Neuronal stem cell (in vitro differentiated cells): Measurements from ENCODE around the gene TMEM45A.

ENCODE experiments used
- DNase-seq: peaks from one replicate; pipeline ENCODE4 v3.0.0-alpha.2; 2013; ENCODE audit warnings: low spot score
- H2AFZ ChIP-seq: one replicate; pipeline ENCODE4 v1.6.1; 2013; ENCODE audit warnings: mild to moderate bottlenecking, low read length, inconsistent platforms
- H2AK5ac ChIP-seq: 2 replicates; pipeline ENCODE4 v1.6.1; 2013; ENCODE audit warnings: low read depth, mild to moderate bottlenecking, inconsistent platforms, low read length, moderate library complexity, mixed read lengths
- H2BK120ac ChIP-seq: 2 replicates; pipeline ENCODE4 v1.6.1; 2013; ENCODE audit warnings: low read depth, mild to moderate bottlenecking, inconsistent platforms, low read length, moderate library complexity, mixed read lengths
- H2BK12ac ChIP-seq: one replicate; pipeline ENCODE4 v1.6.1; 2013; ENCODE audit warnings: low read length, inconsistent platforms
- H2BK15ac ChIP-seq: 2 replicates; pipeline ENCODE4 v1.6.1; 2013; ENCODE audit warnings: mild to moderate bottlenecking, low read length, inconsistent platforms, mixed read lengths
- H2BK5ac ChIP-seq: one replicate; pipeline ENCODE4 v1.6.1; 2013; ENCODE audit warnings: inconsistent platforms, mild to moderate bottlenecking, low read length, moderate library complexity
- H3K14ac ChIP-seq: one replicate; pipeline ENCODE4 v1.6.1; 2013; ENCODE audit warnings: low read length, inconsistent platforms
- H3K18ac ChIP-seq: 2 replicates; pipeline ENCODE4 v1.6.1; 2013; ENCODE audit warnings: low read length, inconsistent platforms
- H3K23ac ChIP-seq: 2 replicates; pipeline ENCODE4 v1.6.1; 2013; ENCODE audit warnings: low read depth, mild to moderate bottlenecking, mixed read lengths, low read length, inconsistent platforms; ENCODE audit not compliant: poor library complexity
- H3K27ac ChIP-seq: replicated peaks from 3 replicates; pipeline ENCODE4 v1.5.1; 2013; ENCODE audit warnings: low read length, inconsistent platforms
- H3K27me3 ChIP-seq, 3 experiments: 2 replicates each; pipeline ENCODE4 v1.6.1; 2013; ENCODE audit warnings: low read length in 3 of 3, mild to moderate bottlenecking in 2 of 3, inconsistent platforms in 1 of 3, low read depth in 1 of 3, mixed read lengths in 1 of 3, moderate library complexity in 1 of 3; ENCODE audit not compliant: control insufficient read depth in 3 of 3, insufficient read depth in 3 of 3
- H3K36me3 ChIP-seq, 2 donors: replicated peaks in 1 of 2; 2 replicates each; pipeline ENCODE4 v1.6.1; 2013; ENCODE audit warnings: low read length in 2 of 2; ENCODE audit not compliant: control insufficient read depth in 2 of 2, insufficient read depth in 2 of 2
- H3K4ac ChIP-seq: 2 replicates; pipeline ENCODE4 v1.6.1; 2013; ENCODE audit warnings: inconsistent platforms, mild to moderate bottlenecking, low read length, moderate library complexity
- H3K4me1 ChIP-seq, 2 donors: 1 replicate in 1 of 2; 2 replicates in 1 of 2; pipeline ENCODE4 v1.6.1; 2013; ENCODE audit warnings: low read length in 2 of 2, low read depth in 1 of 2; ENCODE audit not compliant: control insufficient read depth in 2 of 2, insufficient read depth in 1 of 2
- H3K4me2 ChIP-seq: one replicate; pipeline ENCODE4 v1.6.1; 2013; ENCODE audit warnings: mild to moderate bottlenecking, low read length, inconsistent platforms; ENCODE audit not compliant: insufficient read depth, poor library complexity, severe bottlenecking
- H3K4me3 ChIP-seq, 2 donors: 2 replicates each; pipeline ENCODE4 v1.5.1; 2013; ENCODE audit warnings: low read length in 2 of 2, mild to moderate bottlenecking in 2 of 2, inconsistent platforms in 1 of 2, moderate library complexity in 1 of 2
- H3K79me1 ChIP-seq: one replicate; pipeline ENCODE4 v1.6.1; 2013; ENCODE audit warnings: low read depth, mild to moderate bottlenecking, inconsistent platforms, low read length, moderate library complexity
- H3K9ac ChIP-seq: one replicate; pipeline ENCODE4 v1.6.1; 2013; ENCODE audit warnings: mild to moderate bottlenecking, low read depth, low read length, inconsistent platforms; ENCODE audit not compliant: poor library complexity
- H3K9me3 ChIP-seq, 2 donors: replicated peaks in 1 of 2; 2 replicates each; pipeline versions ENCODE3 to v1.6.1; 2013; ENCODE audit warnings: low read length in 2 of 2, mild to moderate bottlenecking in 2 of 2, inconsistent platforms in 1 of 2, low read depth in 1 of 2, mixed read lengths in 1 of 2, moderate library complexity in 1 of 2; ENCODE audit not compliant: control insufficient read depth in 2 of 2, insufficient read depth in 1 of 2
- H4K8ac ChIP-seq: one replicate; pipeline ENCODE4 v1.6.1; 2013; ENCODE audit warnings: low read depth, mild to moderate bottlenecking, inconsistent platforms, low read length, moderate library complexity
- H4K91ac ChIP-seq: one replicate; pipeline ENCODE4 v1.6.1; 2013; ENCODE audit warnings: low read length, low read depth, mild to moderate bottlenecking, inconsistent platforms; ENCODE audit not compliant: poor library complexity
- WGBS, 2 donors: extraction: QIAGEN DNeasy Blood & Tissue Kit; methylation state at CpG; one replicate each; pipeline ENCODE4 v1.1.7; 2013; ENCODE audit warnings: missing lambda C conversion rate in 2 of 2, mixed read lengths in 1 of 2; ENCODE audit not compliant: insufficient read length in 2 of 2, insufficient replicate concordance in 1 of 2; ENCODE audit errors: extremely low coverage in 2 of 2; 5-methylcytosine and 5-hydroxymethylcytosine counted together

TMEM45A gene

DNA sequence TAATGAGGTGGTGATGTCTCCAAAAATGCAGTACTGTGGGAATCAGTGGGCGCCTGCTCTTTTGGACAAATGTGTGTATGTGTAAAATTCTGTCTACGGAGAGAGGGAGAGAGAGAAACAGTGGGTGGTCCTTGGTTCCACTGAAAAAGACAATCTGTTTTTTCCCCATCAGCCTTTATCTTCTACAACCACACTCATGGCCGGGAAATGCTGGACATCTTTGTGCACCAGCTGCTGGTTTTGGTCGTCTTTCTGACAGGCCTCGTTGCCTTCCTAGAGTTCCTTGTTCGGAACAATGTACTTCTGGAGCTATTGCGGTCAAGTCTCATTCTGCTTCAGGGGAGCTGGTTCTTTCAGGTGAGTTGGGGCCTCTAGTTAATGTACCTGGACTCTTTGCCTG lies 65.8 kb downstream of the TMEM45A start:
- no CpG with 5 or more reads among the region's 7 CpGs for whole genome bisulfite sequencing, 2 donors
- no peak overlapping the region for H3K27ac ChIP-seq
- H4K8ac ChIP-seq, result no peak overlapping the region
- H2AFZ ChIP-seq, result no peak overlapping the region
- no peak overlapping the region for H3K4ac ChIP-seq
- H2BK5ac ChIP-seq, result no peak overlapping the region
- H3K4me2 ChIP-seq, result no peak overlapping the region
- no peak overlapping the region for H2BK12ac ChIP-seq
- DNase-seq, result no peak
- H2AK5ac ChIP-seq, result no peak overlapping the region
- peaks cover 0 to 6% of the 10 kb centered on the region in 2 donors for H3K4me1 ChIP-seq
- H3K23ac ChIP-seq, result no peak overlapping the region
- no peak overlapping the region for H4K91ac ChIP-seq
- no peak overlapping the region for H2BK120ac ChIP-seq
- no peak overlapping the region for H3K14ac ChIP-seq
- no peak overlapping the region for H3K18ac ChIP-seq
- peaks cover 2% of the 10 kb centered on the region for H3K79me1 ChIP-seq
- no peaks in the 10 kb centered on the region for H3K9me3 ChIP-seq
- peaks cover 0 to 1% (median 0%) of the 10 kb centered on the region in 3 experiments for H3K27me3 ChIP-seq
- no peaks in the 10 kb centered on the region for H3K36me3 ChIP-seq
- H3K9ac ChIP-seq, result no peak overlapping the region
- no peak overlapping the region for H3K4me3 ChIP-seq
- no peak overlapping the region for H2BK15ac ChIP-seq

DNA sequence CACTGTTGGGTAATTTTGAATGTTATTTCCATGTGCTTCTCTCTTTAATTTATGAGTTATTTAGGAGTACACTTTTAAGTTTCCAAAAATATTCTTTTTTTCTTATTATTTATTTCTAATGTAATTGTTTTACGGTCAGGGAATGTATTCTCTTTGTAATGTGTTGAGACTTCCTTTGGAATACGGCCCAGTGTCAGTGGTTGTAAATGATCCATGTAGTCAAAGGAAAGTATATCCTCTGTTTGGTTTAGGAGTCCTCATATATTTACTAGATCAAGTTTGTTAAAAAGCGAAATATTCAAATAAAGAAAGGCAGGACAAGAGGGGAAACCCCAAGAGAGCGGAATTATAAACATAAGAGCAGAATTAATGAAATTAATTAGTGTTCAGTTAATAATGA lies 68.0 kb downstream of the TMEM45A start:
- no peak for DNase-seq

DNA sequence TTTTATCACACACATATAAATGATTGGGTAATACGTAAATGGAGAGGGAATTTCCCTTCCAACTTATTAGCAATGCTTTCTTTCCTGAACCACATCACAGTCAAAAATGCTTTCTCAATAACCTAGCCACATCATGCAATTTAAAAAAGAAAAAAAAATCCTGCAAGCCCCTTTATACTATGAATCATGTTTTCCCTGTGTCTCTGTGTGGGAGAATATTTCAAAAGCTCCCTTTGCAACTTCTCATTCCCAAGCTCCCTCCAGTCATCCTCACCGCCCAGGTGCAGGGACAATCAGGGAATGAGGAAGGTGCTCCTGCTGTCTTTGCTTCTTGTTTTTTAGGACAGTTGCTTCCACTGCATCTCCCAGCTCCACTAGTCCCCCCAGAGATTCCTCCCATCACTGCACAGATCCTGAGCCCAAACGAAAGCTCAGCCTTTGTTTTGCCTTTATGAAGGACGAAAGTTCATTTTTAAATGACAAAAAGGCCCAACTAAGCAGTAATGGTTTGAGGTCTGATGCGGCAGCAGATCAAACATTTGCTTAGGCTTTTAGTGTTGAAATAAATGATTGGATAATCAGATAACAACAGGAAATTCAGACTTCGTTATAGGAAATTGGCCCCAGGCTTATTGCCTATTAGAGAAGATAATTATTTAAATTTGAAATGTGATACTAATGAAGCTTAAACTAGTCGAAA lies 69.2 kb downstream of the TMEM45A start:
- no peak for DNase-seq
- peaks cover 2% of the 10 kb centered on the region for H3K79me1 ChIP-seq
- no peak overlapping the region for H3K4me2 ChIP-seq
- H2AK5ac ChIP-seq, result no peak overlapping the region
- H2AFZ ChIP-seq, result peak overlapping the region; percentile 26
- no CpG with 5 or more reads among the region's 7 CpGs for WGBS, 2 donors
- H3K9ac ChIP-seq, result no peak overlapping the region
- H2BK120ac ChIP-seq, result no peak overlapping the region
- H3K14ac ChIP-seq, result no peak overlapping the region
- H4K8ac ChIP-seq, result no peak overlapping the region
- no peak overlapping the region for H3K23ac ChIP-seq
- no peak overlapping the region for H3K18ac ChIP-seq
- H3K36me3 ChIP-seq, result no peaks in the 10 kb centered on the region
- no peak overlapping the region for H3K4me3 ChIP-seq
- peaks cover 0 to 6% of the 10 kb centered on the region in 2 donors for H3K4me1 ChIP-seq
- H3K9me3 ChIP-seq, result no peaks in the 10 kb centered on the region
- no peak overlapping the region for H2BK15ac ChIP-seq
- no peak overlapping the region for H3K27ac ChIP-seq
- H3K27me3 ChIP-seq, result peaks cover 0 to 1% (median 0%) of the 10 kb centered on the region in 3 experiments
- H4K91ac ChIP-seq, result no peak overlapping the region
- H2BK12ac ChIP-seq, result no peak overlapping the region
- H2BK5ac ChIP-seq, result no peak overlapping the region
- H3K4ac ChIP-seq, result no peak overlapping the region

More for the DNA sequence above, 68.0 kb downstream of the TMEM45A start:
- no peak overlapping the region for H3K23ac ChIP-seq
- no peak overlapping the region for H3K4me3 ChIP-seq
- no peak overlapping the region for H3K14ac ChIP-seq
- H3K9ac ChIP-seq, result no peak overlapping the region
- H3K4me1 ChIP-seq, result peaks cover 0 to 6% of the 10 kb centered on the region in 2 donors
- H3K27ac ChIP-seq, result no peak overlapping the region
- no peak overlapping the region for H2BK120ac ChIP-seq
- no peak overlapping the region for H2BK15ac ChIP-seq
- no peak overlapping the region for H3K4me2 ChIP-seq
- H2BK12ac ChIP-seq, result no peak overlapping the region
- no peak overlapping the region for H3K18ac ChIP-seq
- H3K36me3 ChIP-seq, result no peaks in the 10 kb centered on the region
- H3K79me1 ChIP-seq, result peaks cover 2% of the 10 kb centered on the region
- H2BK5ac ChIP-seq, result no peak overlapping the region
- no peak overlapping the region for H2AK5ac ChIP-seq
- no peaks in the 10 kb centered on the region for H3K9me3 ChIP-seq
- H4K91ac ChIP-seq, result no peak overlapping the region
- H3K27me3 ChIP-seq, result peaks cover 0 to 1% (median 0%) of the 10 kb centered on the region in 3 experiments
- H4K8ac ChIP-seq, result no peak overlapping the region
- no peak overlapping the region for H2AFZ ChIP-seq
- no CpG with 5 or more reads among the region's 4 CpGs for WGBS, 2 donors
- H3K4ac ChIP-seq, result no peak overlapping the region

DNA sequence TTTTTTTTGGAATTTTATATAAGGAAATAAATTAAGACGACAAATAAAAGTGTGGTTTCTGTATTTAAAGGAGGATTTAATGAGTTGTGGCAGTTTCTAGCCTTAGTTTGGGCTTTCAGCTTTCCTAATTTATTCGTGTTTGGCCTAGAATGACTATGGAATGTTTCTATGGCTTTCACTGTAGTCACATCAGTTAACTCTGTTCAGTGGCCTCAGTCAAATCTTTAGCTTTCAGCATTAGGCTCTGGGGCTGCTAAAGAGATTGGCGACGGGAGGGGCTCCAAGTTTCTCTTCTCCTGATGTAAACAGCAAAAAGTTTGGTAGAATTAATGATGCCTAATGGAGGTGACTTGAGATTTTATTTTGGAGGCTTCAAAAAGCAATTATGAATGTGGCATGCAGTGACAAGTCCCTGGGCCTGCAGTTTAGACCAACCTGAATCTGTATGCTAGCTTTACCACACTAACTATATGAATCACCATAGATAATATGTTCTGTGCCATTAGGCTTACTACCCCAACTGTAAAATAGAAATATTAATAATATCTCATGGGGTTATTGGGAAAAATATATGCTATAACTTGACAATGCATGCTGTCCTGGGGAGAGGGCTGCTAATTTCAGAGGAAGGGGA lies 69.9 kb downstream of the TMEM45A start:
- peaks cover 0 to 6% of the 10 kb centered on the region in 2 donors for H3K4me1 ChIP-seq
- H2AK5ac ChIP-seq, result no peak overlapping the region
- no peak overlapping the region for H4K8ac ChIP-seq
- H3K4me2 ChIP-seq, result no peak overlapping the region
- H2BK120ac ChIP-seq, result no peak overlapping the region
- WGBS, 2 donors, result 100% methylated on average over 1 of the region's 4 CpGs; no CpG with 5 or more reads in 1 of the 2 donors
- H3K36me3 ChIP-seq, result no peaks in the 10 kb centered on the region
- DNase-seq, result no peak
- H3K14ac ChIP-seq, result no peak overlapping the region
- H3K9me3 ChIP-seq, result no peaks in the 10 kb centered on the region
- no peak overlapping the region for H3K18ac ChIP-seq
- H3K4ac ChIP-seq, result no peak overlapping the region
- no peak overlapping the region for H2BK15ac ChIP-seq
- H2BK12ac ChIP-seq, result no peak overlapping the region
- H3K4me3 ChIP-seq, result no peak overlapping the region
- H2AFZ ChIP-seq, result no peak overlapping the region
- H3K79me1 ChIP-seq, result peaks cover 2% of the 10 kb centered on the region
- no peak overlapping the region for H4K91ac ChIP-seq
- H2BK5ac ChIP-seq, result no peak overlapping the region
- no peak overlapping the region for H3K23ac ChIP-seq
- no peak overlapping the region for H3K9ac ChIP-seq
- H3K27ac ChIP-seq, result no peak overlapping the region
- peaks cover 0 to 1% (median 0%) of the 10 kb centered on the region in 3 experiments for H3K27me3 ChIP-seq
